ENCODE results near the gene GBX2.

GBX2 gene

DNA sequence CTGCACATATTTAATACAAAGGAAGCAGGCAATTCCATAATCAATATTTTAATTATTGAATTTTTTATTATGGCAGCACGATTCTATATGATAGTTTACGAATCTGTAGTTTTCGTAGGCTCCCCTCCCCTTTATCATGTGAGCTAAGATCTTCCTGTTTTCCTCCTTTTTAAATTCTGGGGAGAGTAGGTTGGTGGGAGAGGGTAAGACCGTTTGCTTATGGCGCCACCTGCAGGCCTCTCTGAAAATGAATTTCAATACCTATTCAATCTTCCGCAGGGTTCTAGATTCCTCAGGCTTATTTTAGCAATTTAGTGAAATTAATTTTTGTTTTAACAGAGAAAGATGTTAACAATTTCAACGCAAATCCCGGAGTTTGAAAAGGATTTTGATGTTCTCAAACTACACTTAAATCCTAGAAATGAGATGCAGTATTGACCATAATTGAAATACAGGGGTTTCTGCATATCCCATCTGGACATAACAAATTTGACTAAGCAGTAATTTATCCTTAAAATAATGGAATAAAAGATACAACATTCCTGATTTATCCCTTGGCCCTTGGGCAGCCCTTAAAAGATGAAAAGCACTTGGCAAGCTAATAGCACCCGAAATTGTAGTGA, 12.8 kb upstream of the GBX2 start:
- peak; percentile 48 for DNase-seq (ENCODE audit: low spot score)

DNA sequence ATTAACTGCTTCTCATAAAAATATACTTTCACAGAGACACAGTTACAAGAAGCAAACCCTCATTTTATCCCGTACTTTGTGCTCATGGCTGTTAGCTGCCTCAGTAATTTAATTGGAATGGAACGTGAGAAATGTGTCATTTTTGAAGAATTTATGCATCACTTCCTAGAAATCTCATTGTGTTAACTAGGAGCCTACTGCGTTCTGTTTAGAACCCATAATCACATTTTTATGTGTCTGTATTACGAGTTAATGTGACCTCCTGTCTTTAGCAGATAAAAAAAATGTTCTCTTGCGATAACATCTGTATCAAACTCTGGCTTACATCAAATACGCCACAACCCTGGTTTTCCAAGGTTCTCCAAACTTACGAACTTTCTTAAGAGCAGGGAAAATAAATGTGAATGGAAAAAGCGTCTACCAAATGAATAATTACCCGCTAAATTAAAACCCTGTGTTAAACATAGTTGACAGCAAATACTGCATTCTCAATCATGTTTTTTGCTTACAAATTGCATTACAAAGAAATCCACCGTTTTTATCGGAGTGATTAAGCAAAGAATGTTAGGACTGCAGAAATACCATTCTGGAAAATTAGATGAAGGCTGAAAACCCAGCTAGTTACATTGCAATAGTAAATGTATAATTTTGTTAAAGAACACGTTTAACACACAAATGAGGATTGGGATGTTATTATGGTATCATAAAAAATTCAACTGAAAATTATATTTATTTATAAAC, 12.1 kb upstream of the GBX2 start:
- DNase-seq (ENCODE audit: low spot score): no peak

DNA sequence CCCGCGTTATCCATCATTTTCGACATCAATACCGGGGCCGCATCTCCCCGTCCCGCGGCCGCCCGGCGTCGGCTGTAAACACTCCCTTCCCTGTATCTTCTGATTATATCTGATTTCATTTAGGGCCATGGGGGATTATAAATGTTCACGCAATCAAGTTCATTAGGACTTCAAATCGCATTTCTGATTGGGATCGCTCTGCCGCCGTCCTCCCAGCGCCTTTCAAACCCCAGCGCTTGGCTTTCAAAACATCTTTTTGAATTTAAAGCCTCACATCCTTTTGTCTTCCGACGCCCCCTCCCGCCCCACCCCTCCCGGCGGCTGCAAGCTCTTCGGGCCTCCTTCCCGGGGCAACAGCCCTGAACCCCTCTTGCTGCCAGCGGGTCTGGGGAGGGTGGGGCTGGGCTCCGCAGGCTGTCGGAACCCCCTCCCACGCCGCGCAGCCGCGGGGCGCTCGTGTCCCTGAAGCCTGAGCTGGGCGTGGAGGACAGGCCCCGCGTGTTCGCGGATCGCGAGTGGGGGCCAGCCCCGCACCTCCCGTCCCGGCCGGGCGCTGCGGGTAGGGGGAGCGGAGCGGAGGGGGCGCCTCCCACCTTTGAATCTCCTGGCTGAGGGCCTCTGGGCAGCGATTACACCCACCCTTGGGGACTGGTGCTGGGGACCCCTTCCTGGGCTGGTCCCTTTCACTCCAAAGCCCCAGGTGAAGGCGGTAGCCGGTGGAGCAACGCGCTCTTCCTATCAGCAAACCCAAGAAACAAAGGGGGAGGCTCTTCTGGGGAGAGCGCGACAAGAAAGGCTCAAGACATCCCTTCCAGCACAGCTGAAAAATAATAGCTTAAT, 11.3 kb upstream of the GBX2 start:
- DNase-seq (ENCODE audit: low spot score): no peak

DNA sequence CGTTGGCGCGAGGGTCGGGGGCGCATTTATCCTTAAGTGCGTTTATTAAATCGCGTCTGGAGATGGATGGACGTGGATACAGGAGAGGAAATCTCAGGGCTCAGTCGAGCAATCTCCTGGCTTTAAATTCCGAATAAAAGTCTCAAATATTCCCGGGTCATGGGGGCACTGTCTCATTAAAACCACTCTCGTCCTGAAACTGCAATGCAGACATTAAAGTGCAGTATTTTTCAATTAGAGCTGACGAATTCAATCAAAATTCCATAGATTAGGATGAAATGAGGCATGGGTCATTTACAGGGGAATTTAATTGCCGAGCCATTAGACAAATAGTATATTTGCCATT, 10.7 kb upstream of the GBX2 start:
- DNase-seq (ENCODE audit: low spot score): no peak

DNA sequence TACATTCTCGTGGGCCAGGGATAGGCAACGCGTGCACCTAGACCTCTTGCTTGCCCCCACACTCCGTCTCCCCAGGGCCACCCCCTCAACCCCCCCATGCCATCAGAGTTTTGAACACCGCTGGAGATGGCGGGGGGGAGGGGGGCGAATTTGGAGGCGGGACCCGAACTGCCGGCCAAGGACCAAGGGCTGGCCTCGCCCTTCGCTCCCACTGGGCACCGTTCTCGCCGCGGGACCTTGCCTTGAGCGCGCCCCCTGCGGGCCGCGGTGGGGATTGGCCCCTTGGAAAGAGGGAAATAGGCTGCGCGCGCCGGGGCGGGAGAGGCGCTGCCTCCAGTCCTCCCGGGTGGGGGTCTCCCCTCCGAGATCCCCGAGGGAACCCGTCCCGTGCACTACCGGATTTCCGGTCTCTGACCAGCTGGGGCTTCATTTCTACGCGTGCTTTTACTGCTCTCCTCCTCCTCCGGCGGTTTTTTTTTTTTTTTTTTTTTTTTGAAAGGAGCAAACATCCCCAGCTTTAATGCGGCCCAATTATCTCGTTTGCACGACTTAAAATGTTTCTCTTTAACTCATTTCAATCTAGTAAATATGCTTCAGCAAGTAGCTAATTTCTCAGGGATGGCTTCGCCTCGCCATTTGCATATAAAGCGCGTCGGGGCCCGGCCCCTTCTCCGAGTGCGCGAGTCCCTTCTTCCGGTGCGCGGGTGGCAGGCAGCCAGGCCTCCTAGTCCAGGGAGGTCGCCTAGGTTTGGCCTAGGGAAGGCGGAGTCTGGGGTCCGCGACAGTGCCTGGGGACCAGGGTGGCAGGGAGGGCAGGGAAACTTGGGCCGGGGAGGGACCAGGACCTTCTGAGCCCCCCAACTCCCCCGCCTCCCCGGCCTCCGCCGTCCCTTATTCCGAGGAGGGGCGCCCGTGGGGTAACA, 10.0 kb upstream of the GBX2 start:
- DNase-seq (ENCODE audit: low spot score): peak; percentile 64

DNA sequence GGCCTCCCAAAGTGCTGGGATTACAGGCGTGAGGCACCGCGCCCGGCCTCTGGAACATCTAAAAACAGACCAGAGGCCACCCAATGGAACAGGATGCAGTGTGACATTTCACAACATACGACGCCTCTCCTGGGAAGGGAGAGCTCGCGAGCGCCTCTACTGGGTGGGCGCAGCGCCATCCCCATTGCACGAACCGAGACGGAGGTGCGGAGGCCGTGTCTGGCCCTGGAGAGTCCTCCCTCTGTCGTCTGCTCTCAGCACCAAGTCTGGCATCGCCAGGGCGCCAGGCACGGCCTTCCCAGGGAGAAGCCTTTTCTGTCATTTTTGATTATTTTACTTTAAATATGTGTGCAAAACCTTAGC, 9.4 kb upstream of the GBX2 start:
- peak; percentile 59 for DNase-seq (ENCODE audit: low spot score)

DNA sequence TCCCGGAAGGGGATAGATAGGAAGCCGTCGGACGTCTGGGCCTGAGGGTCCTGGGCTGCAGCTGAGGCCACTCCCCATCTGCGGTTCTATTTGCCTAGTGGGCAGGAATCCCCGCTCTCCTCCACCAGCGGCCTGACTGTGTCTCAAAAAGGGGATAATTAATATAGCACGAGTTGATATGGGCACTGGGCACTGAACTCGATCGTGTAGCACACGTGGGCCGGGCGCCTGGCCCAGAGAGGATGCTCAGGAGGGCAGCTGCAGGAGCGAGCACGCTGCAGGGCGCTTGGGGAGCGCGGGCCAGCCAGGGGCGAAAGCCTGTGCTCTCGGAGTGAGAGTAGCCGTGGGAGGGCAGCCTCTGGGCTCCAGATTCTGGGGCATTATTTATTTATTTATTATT, 8.8 kb upstream of the GBX2 start:
- no peak for DNase-seq (ENCODE audit: low spot score)

DNA sequence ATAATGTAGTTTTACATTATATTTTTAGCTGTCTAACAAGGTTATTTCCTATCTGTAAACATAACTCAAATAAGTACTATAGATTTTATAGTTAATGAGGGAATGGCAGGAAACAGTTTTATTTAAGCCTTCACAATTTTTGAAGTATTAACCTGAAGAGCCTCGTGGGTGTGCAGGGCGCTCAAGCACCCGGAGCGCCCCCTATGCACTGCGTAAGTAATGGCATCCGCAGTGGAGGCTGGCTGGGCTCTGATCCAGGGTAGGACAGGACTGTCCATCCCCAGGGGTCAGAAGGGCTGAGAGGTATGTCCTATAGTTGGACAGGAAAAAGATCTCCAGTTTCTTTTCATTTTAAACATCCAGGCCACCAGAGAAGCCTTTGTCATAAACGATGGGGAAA, 8.2 kb upstream of the GBX2 start:
- DNase-seq (ENCODE audit: low spot score): peak; percentile 47

DNA sequence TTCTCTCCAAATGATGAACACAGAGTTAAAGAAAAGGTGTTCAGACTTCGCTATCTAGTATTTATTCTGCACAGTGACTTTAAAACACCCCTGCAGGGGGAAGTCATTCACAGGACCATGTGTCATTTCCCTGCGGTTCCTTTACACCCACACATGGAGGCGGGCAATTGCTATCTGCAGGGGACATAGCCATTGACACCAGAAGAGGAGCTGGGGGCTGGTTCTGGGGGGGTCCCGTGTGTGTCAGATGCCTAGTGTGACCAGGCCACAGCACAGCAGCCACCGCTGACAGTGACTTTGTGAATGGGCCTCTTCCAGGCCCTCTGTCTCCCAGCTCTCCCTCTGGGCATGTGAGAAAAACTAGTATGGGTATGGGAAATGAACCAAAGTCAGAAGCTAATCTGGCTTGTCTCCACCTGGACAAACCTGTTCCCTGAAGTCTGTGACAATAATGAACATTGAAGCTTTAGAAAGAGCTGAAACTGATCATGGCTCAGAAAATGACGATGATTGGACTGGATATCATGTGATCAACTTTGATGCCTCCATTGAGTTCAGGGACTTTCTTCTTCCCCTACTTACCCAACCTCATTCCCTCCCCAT, 7.5 kb upstream of the GBX2 start:
- no peak for DNase-seq (ENCODE audit: low spot score)

DNA sequence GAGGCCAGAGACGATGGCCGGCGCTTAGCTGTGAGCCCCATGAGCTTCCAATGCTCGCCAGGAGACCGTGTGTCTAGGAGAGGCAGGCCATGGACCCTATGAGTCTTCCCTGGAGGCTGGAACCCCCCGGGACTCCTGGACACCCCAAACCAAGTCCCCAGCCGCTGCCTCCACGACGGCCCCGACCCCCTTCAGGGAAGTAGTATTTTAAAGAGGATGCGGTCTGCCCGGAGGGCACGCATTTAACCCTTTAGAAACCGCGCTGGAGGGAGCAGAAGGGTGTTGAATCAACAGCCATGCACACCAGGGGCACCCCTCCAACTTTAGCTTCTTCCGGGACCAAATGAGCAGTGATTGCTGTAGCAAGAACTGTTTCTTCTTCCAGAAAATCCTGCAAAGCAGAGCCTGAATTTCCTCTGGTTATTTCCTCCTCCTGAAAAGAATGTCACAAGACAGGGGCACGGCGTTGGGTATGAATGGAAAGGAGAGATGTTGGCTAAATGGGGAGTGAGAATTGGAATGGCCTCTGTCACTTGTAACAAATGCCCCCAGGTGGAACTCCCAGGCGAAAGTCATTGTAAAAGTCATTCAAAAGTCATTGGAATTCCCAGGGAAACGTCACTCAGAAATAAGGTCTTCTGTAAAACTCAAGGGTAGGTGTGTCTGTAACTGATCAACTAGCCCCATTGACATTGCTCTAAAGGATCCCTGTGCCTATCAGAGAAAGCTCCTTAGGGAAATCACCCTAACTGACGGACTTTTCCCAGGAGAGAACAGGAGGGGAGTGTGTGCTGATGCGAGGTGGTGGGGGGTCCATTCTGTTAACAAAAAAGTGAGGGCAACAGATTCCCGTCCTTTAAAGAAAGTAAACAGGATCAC, 5.8 kb upstream of the GBX2 start:
- no peak for DNase-seq (ENCODE audit: low spot score)

DNA sequence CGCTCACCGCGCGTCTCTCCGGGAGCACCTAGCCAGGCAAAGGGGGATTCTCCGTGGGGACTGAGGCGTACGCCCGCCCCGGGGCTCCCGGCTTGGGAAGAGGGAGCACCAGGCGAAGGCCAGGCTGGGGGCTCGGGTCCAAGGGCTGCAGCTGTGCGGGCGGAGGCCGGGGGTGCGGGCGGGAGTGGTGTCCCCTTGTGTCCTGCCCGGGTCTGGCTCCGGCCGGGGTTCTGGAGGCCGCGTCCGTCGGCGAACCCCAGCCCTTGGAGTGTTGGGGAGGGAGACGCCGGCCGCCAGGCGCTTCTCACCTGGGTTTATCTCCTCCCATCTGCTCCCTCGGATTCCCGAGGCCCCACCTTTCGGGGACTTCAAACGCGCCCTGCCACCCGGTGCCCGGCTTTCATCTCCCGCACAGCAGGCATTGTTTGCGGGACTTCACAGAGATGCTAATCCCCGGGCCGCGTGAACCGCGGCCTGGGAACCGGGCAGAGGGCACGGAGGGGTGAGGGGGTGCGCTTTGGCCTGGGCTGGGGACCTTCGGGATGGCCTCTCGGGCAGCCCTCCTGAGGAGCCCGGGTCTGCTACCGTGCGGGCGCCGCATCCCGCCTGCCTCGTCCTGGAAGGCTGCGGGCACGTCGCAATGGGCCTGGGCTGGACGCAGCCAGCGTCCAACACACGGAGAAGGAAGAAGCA, 5.0 kb upstream of the GBX2 start:
- no peak for DNase-seq (ENCODE audit: low spot score)

DNA sequence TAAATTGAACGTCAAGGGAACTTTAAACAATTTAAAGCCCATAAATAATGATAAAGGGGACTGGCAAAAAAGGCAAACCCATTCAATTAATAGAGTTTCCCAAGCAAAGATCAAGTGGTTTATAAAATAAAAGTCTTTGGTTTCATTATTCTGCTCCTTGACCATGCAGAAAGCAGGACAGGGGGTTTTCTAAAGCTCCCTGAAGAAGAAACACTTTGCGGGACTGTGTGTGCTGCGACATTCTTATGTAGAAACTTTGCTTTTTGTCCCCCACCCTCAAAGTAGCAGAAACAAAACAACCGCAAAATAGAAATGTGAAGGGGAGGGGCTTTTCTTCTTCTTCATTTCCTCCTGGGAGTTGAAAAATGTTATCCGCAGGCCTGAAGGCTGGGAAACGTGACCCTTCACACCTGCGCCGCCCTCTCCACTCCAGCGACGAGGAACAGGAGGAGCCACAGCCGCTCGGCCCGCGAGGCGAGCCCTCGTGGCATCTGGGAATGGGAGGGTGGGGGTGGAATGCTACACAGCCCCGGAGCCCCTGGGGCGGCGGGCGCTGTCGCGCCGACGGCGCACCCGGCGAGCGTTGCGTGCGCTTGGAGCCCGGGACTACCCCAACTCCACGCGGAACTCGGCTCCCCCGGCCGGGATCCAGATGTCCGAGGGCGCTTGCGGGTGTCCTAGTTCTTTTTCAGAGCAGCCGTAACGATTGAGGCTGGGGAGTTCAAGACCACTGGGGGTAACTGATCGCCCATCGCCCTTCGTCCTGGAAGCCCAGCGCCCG, 4.3 kb upstream of the GBX2 start:
- DNase-seq (ENCODE audit: low spot score): no peak

DNA sequence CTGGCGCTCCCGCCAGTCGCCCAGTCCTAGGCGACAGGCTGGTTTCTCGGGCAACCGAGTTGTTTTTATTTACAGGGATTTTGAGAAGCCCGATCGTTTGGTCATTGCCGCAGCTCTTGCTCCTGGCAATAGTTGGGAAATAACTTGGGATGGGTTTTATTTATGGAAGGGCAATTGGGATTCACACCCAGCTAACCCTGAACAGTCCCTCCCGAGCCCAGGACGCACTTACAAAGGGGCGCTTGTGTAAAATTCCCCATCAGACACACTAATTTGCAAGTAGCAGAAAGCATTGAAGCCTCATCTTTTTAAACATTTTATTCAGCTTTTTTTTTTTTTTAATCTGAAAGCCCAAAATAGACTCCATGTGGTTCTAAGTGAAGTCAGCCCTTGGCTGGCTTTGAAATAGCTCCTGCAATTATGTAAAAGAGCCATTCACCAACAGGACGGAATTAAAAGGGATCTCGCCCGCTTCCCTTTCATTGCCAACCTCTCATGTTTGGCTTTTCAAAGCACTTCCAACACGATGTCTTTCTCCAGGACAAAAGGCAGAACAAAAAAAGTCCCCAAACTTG, 3.6 kb upstream of the GBX2 start:
- DNase-seq (ENCODE audit: low spot score): no peak

DNA sequence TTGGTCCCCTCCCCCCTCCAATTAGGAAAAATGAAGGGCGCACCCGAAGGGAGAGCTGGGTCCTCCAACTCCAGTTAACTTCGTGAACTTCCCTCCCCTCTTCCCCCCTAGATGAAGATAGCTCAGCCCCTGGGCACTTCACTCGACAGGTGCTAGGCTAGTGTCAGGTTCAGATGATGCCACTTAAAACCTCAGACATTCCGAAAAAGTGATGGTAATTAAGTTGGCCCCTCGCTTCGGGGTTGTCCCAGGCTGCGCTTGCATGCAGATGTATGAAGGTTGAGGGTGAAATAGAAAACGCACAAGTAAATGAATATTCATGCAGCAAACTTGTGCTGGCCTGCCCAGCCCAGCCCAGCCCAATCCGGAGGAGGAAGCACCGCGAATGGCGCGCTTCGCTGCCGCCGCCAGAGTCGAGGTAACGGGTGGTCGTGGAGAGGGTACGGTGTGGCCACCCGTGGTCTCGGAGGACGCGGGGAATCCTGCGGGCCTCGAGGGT, 3.0 kb upstream of the GBX2 start:
- no peak for DNase-seq (ENCODE audit: low spot score)

DNA sequence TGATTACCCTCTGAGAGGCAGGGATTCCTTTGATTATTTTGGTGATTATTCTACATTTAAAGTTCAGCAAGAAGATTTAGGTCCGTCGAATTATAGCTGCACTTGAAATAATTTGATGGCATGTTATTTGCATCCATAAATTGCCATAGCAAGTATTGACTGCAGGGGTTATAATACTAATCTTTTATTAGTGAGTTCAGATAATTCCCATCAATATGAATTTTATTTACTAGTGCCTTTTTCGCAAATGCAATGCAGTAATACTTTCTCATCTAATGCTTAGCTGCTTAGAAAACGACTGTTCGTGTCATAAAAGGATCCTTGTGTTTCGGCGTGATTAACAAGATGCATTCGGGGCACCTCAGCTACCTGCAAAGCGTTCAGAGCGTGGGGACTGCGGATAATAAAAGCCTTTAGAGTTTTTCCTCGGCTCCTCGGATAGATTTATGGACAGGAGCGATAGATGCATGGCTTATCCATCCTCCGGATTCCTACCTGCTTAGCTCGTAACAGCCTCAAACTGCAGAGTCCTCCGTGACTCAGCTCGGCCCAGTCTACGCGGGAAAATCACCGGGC, 2.5 kb upstream of the GBX2 start:
- no peak for DNase-seq (ENCODE audit: low spot score)

DNA sequence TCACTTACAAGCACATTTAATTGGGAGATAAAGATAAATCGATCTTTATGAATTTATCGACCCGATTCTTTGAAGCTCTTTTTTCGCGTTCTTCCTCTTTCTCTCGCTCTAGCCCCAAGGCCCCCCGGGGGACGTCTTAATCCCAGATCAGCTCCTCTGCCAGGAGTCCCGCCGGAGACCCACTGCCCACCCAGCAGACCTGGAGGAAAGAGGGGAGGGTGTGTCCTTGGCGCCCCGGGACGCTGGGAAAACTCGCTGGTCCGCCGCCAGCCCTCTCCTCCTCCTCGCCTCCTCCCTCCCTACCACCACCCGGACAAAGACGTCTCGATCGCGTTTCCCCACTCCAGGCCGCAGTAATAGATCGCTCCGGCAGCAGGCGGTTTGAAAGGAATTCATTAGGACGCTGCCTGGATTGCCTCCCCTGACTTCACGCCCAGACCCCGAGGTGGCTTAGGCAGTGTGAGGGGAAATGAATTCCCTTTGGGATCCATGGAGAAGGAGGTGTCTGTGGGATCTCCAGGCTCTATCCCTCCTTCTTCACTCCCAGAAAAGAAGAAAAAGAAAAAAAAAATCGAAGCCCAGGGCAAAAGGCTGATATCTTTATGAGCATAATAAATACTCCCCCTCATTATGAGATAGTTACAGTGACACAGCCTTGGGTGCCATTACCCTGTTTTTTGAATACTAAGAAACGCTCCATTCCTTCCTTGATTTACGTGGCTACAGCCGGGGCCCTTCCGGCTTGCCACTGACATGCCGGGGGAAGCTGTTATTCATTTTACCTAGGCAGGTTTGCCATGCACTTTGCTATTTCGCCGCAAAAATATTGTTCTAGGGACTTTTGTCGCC, 1.8 kb upstream of the GBX2 start:
- no peak for DNase-seq (ENCODE audit: low spot score)

DNA sequence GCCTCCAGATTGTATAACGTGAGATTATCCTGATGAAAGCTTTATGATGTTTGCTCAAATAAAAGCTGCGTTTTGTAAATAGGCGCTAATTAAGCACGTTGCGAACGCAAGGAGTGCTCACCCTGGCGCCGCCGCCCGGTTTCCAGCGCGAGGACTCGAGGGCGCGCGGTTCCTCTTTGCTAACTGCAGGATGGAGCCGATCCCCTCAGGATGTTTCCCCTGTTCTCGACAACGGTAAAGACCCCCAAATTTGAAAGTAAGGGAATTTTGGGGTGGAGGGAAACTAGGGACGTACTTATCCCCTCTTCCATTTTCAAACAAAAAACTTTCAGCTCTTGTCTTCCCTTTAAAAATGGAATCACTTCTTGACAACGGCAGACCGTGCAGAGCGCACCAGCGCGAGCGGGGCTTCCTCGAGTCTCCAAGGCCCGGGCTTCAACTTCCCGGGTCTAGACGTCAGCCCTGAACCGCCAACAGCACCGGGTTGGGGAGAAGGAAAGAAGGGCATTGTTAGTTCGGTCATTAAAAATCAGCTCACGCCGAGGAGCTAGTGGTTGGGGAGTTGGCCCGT, 1.1 kb upstream of the GBX2 start:
- DNase-seq (ENCODE audit: low spot score): no peak

Data from germinal center (tissue), 1 donor.